BLaER1 treated with 17β-estradiol and CSF1 and Interleukin-3, amounts not matched to agents 10 nM and 100 nM (cell line): Measurements from ENCODE around the gene VRK2.
"Not testable (repeated sequence)": the region's sequence is repeated elsewhere in the genome, so short reads cannot be mapped to it uniquely, and the experiment has no call there.

Source experiments
- H3K27ac ChIP-seq, 11 experiments: shearing (Covaris generic); formaldehyde crosslinking; 2 replicates each; pipeline ENCODE4 v1.8.1; 2022
- H3K27me3 ChIP-seq, 11 experiments: shearing (Covaris generic); formaldehyde crosslinking; 2 replicates each; pipeline ENCODE4 v1.8.1; 2022
- H3K36me3 ChIP-seq, 11 experiments: shearing (Covaris generic); formaldehyde crosslinking; 2 replicates each; pipeline ENCODE4 v1.8.1; 2022
- H3K4me1 ChIP-seq, 10 experiments: shearing (Covaris generic); formaldehyde crosslinking; 2 replicates each; pipeline ENCODE4 v1.8.1; 2022
- H3K4me2 ChIP-seq, 11 experiments: shearing (Covaris generic); formaldehyde crosslinking; 2 replicates each; pipeline ENCODE4 v1.8.1; 2022
- H3K4me3 ChIP-seq, 10 experiments: shearing (Covaris generic); formaldehyde crosslinking; 2 replicates each; pipeline ENCODE4 v1.8.1; 2022
- H3K9ac ChIP-seq, 11 experiments: shearing (Covaris generic); formaldehyde crosslinking; 2 replicates each; pipeline ENCODE4 v1.8.1; 2022
- H3K9me3 ChIP-seq, 11 experiments: shearing (Covaris generic); formaldehyde crosslinking; replicated peaks in 1 of 11; 2 replicates each; pipeline ENCODE4 v1.8.1; 2022
- H4K20me1 ChIP-seq, 11 experiments: shearing (Covaris generic); formaldehyde crosslinking; 2 replicates each; pipeline ENCODE4 v1.8.1; 2022
- Cebpa-rat ChIP-seq, 11 experiments: shearing (Covaris generic); IDR thresholded peaks; 2 replicates each; pipeline ENCODE4 v1.8.1; 2022

VRK2 gene

DNA sequence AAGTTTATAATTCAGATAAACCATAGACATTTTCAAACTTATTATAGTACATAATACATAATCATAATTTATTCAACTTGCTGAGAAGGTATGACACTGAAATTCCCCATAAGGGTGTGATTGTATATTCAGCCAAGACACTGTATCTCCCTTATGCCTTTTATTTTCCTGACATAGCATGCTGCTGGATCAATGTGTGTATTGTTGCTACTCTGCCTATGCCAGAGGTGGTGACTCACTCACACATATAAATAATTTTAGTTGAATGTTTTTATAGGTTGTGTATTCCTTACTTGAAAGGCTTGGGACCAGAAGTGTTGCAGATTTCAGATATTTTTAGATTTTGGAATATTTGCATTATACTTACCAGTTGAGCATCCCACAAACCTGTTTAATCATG, 86.8 kb downstream of the VRK2 start:
- no peak for TF ChIP-seq Cebpa-rat (IDR thresholded peaks at IDR 0.05)
- no peaks in the 10 kb centered on the region for H3K4me1 ChIP-seq
- peaks cover 21 to 51% (median 30%) of the 10 kb centered on the region in 11 experiments; a peak in 21 of 22 replicates for H3K36me3 ChIP-seq
- no peak overlapping the region for H3K27ac ChIP-seq
- H3K27me3 ChIP-seq, result no peaks in the 10 kb centered on the region
- no peak overlapping the region for H3K9ac ChIP-seq
- H4K20me1 ChIP-seq, result no peaks in the 10 kb centered on the region
- H3K4me2 ChIP-seq, result no peak overlapping the region
- H3K4me3 ChIP-seq, result no peak overlapping the region
- H3K9me3 ChIP-seq, result peaks cover 0 to 6% (median 0%) of the 10 kb centered on the region in 11 experiments; a peak in 3 of 22 replicates

DNA sequence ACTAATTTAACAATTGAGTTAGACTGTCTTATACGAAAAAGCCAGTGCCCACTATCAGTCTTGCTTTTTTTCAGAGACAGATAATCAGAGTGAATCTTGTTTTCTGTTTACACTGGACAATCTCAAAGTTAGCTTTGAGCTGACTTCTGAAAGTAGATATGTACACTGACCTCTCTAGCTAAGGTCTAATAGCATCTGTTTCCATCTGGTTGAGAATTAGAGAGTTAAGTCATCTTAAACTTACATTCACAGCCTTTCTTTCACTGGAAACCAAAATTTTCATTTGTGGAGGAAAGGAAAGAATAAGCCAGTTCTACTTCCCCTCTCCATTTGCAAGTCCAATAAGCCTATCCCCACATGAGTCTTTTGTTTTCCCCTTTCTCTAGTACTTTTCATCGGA, 89.3 kb downstream of the VRK2 start:
- peaks cover 0 to 6% (median 0%) of the 10 kb centered on the region in 11 experiments; a peak in 3 of 22 replicates for H3K9me3 ChIP-seq
- H3K36me3 ChIP-seq, result peaks cover 21 to 67% (median 35%) of the 10 kb centered on the region in 11 experiments; a peak in 21 of 22 replicates
- H3K4me3 ChIP-seq, result no peak overlapping the region
- H3K27ac ChIP-seq, result no peak overlapping the region
- no peak for TF ChIP-seq Cebpa-rat (IDR thresholded peaks at IDR 0.05)
- no peak overlapping the region for H3K4me2 ChIP-seq
- no peaks in the 10 kb centered on the region for H3K4me1 ChIP-seq
- H3K9ac ChIP-seq, result no peak overlapping the region
- H3K27me3 ChIP-seq, result no peaks in the 10 kb centered on the region
- H4K20me1 ChIP-seq, result no peaks in the 10 kb centered on the region

DNA sequence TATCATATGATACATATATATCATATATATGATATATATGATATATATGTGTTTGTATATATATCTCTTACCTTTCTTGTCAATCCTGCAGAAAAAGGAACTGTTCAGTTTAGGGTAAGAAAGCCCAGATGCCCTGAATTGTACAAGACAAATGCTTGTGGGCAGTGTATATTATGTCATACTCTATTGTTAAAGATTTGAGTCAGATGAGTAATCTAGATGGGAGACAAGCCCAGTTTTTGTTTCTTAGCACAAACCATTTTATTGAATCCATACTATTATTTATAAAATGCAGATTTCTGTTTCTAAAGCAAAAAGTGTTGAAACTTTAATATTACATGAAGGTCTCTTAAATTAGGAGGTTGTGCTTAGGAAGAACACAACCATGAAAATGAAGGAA, 90.6 kb downstream of the VRK2 start:
- Histone ChIP-seq H3K4me1 (no peaks in the 10 kb centered on the region), H3K9ac (no peak overlapping the region), H3K27me3 (no peaks in the 10 kb centered on the region), H3K4me2 (no peak overlapping the region), H3K36me3 (peaks cover 16 to 55% (median 26%) of the 10 kb centered on the region in 11 experiments; a peak in 20 of 22 replicates), H3K4me3 (no peak overlapping the region), H3K9me3 (peaks cover 0 to 6% (median 0%) of the 10 kb centered on the region in 11 experiments; a peak in 3 of 22 replicates), H4K20me1 (no peaks in the 10 kb centered on the region), H3K27ac (no peak overlapping the region)
- TF ChIP-seq Cebpa-rat (IDR thresholded peaks at IDR 0.05), result no peak

GRCh38 chr2:58137856-58138255, 91.2 kb downstream of the VRK2 start:
- no peak overlapping the region for H3K9ac ChIP-seq
- H3K27ac ChIP-seq, result no peak overlapping the region
- H4K20me1 ChIP-seq, result no peaks in the 10 kb centered on the region
- H3K9me3 ChIP-seq, result peaks cover 0 to 6% (median 0%) of the 10 kb centered on the region in 11 experiments; a peak in 3 of 22 replicates
- H3K36me3 ChIP-seq, result peaks cover 11 to 50% (median 22%) of the 10 kb centered on the region in 11 experiments; a peak in 20 of 22 replicates
- H3K4me2 ChIP-seq, result no peak overlapping the region
- no peak for TF ChIP-seq Cebpa-rat (IDR thresholded peaks at IDR 0.05)
- no peaks in the 10 kb centered on the region for H3K4me1 ChIP-seq
- no peak overlapping the region for H3K4me3 ChIP-seq
- H3K27me3 ChIP-seq, result no peaks in the 10 kb centered on the region

DNA sequence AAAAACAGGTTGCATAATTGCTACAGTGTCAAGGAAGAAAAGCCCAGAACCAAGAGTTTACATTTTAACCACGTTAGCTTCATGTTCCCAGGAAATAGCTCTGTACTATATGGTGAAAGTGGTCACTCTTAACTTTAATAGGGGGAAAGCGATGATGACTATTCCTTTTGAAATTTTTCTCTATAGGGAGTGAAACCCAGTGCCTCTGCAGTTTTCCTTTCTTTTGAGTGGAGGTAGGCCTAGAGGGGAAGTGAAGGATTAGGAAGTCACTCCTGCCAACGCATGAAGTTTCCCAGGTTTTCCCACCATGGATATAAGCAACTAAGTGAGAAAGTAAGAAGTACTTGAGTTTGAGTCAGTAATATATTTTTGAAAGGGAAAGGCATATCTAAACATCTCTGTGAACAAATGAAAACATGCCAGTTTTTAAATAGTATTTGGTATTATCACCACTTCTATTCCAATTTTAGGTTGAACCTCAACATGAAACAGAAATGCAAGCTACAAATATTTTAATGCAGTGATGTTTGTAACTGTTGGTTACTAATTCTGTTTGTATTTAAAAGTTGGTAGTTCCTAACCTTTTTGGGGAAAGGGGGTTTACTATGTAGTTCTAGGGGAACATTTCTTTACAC, 91.9 kb downstream of the VRK2 start:
- H3K27me3 ChIP-seq, result no peaks in the 10 kb centered on the region
- peaks cover 0 to 6% (median 0%) of the 10 kb centered on the region in 11 experiments; a peak in 3 of 22 replicates for H3K9me3 ChIP-seq
- H3K36me3 ChIP-seq, result peaks cover 11 to 51% (median 25%) of the 10 kb centered on the region in 11 experiments; a peak in 20 of 22 replicates
- H3K4me3 ChIP-seq, result no peak overlapping the region
- H4K20me1 ChIP-seq, result no peaks in the 10 kb centered on the region
- H3K4me1 ChIP-seq, result no peaks in the 10 kb centered on the region
- no peak overlapping the region for H3K4me2 ChIP-seq
- H3K27ac ChIP-seq, result no peak overlapping the region
- TF ChIP-seq Cebpa-rat (IDR thresholded peaks at IDR 0.05), result no peak
- no peak overlapping the region for H3K9ac ChIP-seq

DNA sequence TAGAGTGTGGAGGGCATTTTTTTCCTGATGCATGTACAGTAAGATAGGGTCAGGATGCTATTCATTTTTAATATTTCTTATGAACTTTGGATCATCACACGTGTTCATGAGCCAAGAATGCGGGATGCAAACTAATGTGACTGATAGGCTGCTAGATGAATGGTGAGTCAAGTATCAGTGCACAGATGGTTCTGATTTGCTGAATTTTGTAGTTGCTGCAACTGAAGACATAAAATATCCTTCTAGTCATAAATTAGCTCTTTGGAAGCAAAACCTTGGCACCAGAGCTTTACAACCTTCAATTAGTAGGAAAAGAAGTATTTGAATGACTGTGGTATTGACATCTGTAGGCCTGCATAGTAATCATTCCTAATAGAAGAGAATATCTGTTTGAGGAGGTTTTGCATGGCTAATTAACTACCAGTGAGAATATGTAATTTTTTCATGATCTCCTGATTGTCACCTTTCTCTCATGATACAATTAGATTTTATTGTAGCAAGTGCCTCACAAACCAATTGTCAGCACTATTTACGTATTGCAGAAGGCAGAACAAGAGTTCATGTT, 94.0 kb downstream of the VRK2 start:
- H3K27ac ChIP-seq, result no peak overlapping the region
- H3K9me3 ChIP-seq, result peaks cover 0 to 6% (median 0%) of the 10 kb centered on the region in 11 experiments; a peak in 3 of 22 replicates
- no peak overlapping the region for H3K4me2 ChIP-seq
- H3K9ac ChIP-seq, result no peak overlapping the region
- H3K36me3 ChIP-seq, result peaks cover 0 to 44% (median 17%) of the 10 kb centered on the region in 11 experiments; a peak in 17 of 22 replicates
- H3K27me3 ChIP-seq, result no peaks in the 10 kb centered on the region
- no peak for TF ChIP-seq Cebpa-rat (IDR thresholded peaks at IDR 0.05)
- no peaks in the 10 kb centered on the region for H3K4me1 ChIP-seq
- no peak overlapping the region for H3K4me3 ChIP-seq
- no peaks in the 10 kb centered on the region for H4K20me1 ChIP-seq

DNA sequence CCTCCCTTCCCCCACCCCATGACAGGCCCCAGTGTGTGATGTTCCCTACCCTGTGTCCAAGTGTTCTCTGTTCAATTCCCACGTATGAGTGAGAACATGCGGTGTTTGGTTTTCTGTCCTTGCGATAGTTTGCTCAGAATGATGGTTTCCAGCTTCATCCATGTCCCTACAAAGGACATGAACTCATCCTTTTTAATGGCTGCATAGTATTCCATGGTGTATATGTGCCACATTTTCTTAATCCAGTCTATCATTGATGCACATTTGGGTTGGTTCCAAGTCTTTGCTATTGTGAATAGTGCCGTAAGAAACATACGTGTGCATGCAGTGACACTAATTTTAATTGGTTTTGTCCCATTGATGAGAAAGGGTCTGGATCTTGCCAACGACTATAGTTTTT, 99.2 kb downstream of the VRK2 start:
- not testable (repeated sequence) for H3K27ac ChIP-seq, H3K27me3 ChIP-seq, H3K4me1 ChIP-seq, H4K20me1 ChIP-seq, H3K4me2 ChIP-seq, H3K9ac ChIP-seq, H3K4me3 ChIP-seq, H3K9me3 ChIP-seq
- peaks cover 6 to 52% (median 23%) of the 10 kb centered on the region in 11 experiments; a peak in 16 of 22 replicates for H3K36me3 ChIP-seq

DNA sequence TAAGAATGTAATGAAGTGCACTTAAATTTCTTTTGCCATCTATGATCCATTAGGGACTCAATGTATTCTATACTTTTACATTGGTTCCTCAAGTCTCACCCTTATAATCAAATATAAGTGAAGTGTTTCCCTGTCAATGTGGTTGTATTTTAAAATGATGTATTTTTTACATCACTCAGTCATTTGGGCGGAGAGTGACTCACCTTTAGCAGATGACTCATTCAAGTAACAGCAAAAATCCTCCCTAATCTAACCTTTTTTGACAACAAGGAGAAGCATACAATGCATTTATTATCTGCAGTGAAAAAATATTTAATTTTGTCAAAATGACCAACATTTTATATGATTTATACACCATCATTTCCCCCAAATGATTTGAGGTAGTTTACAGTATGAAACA, 100.1 kb downstream of the VRK2 start:
- no peak for TF ChIP-seq Cebpa-rat (IDR thresholded peaks at IDR 0.05)
- Histone ChIP-seq H3K27ac (no peak overlapping the region), H3K9ac (no peak overlapping the region), H4K20me1 (no peaks in the 10 kb centered on the region), H3K27me3 (no peaks in the 10 kb centered on the region), H3K4me3 (no peak overlapping the region), H3K9me3 (no peaks in the 10 kb centered on the region), H3K4me2 (no peak overlapping the region), H3K4me1 (no peaks in the 10 kb centered on the region), H3K36me3 (peaks cover 6 to 50% (median 23%) of the 10 kb centered on the region in 11 experiments; a peak in 16 of 22 replicates)

- no peak for TF ChIP-seq Cebpa-rat (IDR thresholded peaks at IDR 0.05)
- H3K4me3 ChIP-seq, result no peak overlapping the region
- H3K27me3 ChIP-seq, result no peaks in the 10 kb centered on the region
- H3K36me3 ChIP-seq, result peaks cover 38 to 63% (median 48%) of the 10 kb centered on the region in 11 experiments
- no peak overlapping the region for H3K4me2 ChIP-seq
- no peak overlapping the region for H3K27ac ChIP-seq
- H3K9ac ChIP-seq, result no peak overlapping the region
- H3K9me3 ChIP-seq, result 0 out of 22 replicates have a peak, but pooled peaks cover 0 to 4% (median 0%) of the 10 kb centered on the region in 11 experiments
- no peaks in the 10 kb centered on the region for H4K20me1 ChIP-seq
- no peaks in the 10 kb centered on the region for H3K4me1 ChIP-seq
Measured at GRCh38 chr2:58155160-58155778, 108.7 kb downstream of the VRK2 start.
